Astrocyte (in vitro differentiated cells and primary cell): ENCODE results near the gene CRYBG2. TPM values are rescaled to one million over a fixed set of nuclear protein-coding genes. Genes with fewer than 3 reads are reported as not detected.

Experiments used
- DNase-seq: peaks from one replicate; pipeline ENCODE4 v3.0.0-alpha.2; 2010; ENCODE audit warnings: low read depth
- FAIRE-seq: peaks from 2 replicates; lab custom pipeline; 2011; peaks lifted over from hg19 to GRCh38; lab: Jason Lieb, UNC
- H2AFZ ChIP-seq: 2 replicates; pipeline ENCODE4 v1.6.0; 2012; ENCODE audit warnings: low read depth, low read length, inconsistent platforms
- H3K27ac ChIP-seq: 2 replicates; pipeline ENCODE4 v1.5.1; 2011; ENCODE audit warnings: low read depth, low read length, inconsistent platforms
- H3K27me3 ChIP-seq: 2 replicates; pipeline ENCODE4 v1.6.0; 2011; ENCODE audit warnings: low read length, inconsistent platforms; ENCODE audit not compliant: insufficient read depth
- H3K36me3 ChIP-seq: 2 replicates; pipeline ENCODE4 v1.5.1; 2011; ENCODE audit warnings: low read length, inconsistent platforms; ENCODE audit not compliant: insufficient read depth
- H3K4me1 ChIP-seq: 2 replicates; pipeline ENCODE4 v1.5.1; 2011; ENCODE audit warnings: low read length, inconsistent platforms; ENCODE audit not compliant: insufficient read depth
- H3K4me2 ChIP-seq: 2 replicates; pipeline ENCODE4 v1.6.0; 2012; ENCODE audit warnings: low read length, inconsistent platforms
- H3K4me3 ChIP-seq: 2 replicates; pipeline ENCODE4 v1.5.1; 2011; ENCODE audit warnings: low read depth, mild to moderate bottlenecking, low read length, inconsistent platforms; ENCODE audit not compliant: insufficient read depth
- H3K79me2 ChIP-seq: 2 replicates; pipeline ENCODE4 v1.6.0; 2012; ENCODE audit warnings: mild to moderate bottlenecking, low read length, inconsistent platforms; ENCODE audit not compliant: insufficient read depth
- H3K9ac ChIP-seq: 2 replicates; pipeline ENCODE4 v1.6.0; 2012; ENCODE audit warnings: mild to moderate bottlenecking, low read length, inconsistent platforms
- H3K9me3 ChIP-seq: 2 replicates; pipeline ENCODE4 v1.5.1; 2012; ENCODE audit warnings: low read depth, mild to moderate bottlenecking, low read length, inconsistent platforms; ENCODE audit not compliant: insufficient read depth
- H4K20me1 ChIP-seq: 2 replicates; pipeline ENCODE4 v1.6.0; 2012; ENCODE audit warnings: low read length, inconsistent platforms; ENCODE audit not compliant: insufficient read depth
- H3K27ac Mint-ChIP-seq: one replicate; pipeline ENCODE4 v1.8.0; 2021; ENCODE audit warnings: mild to moderate bottlenecking, mixed read lengths; ENCODE audit not compliant: unreplicated experiment
- H3K27me3 Mint-ChIP-seq: one replicate; pipeline ENCODE4 v1.8.0; 2021; ENCODE audit warnings: low read depth, mixed read lengths; ENCODE audit not compliant: unreplicated experiment
- H3K36me3 Mint-ChIP-seq: one replicate; pipeline ENCODE4 v1.8.0; 2021; ENCODE audit warnings: low read depth, mixed read lengths; ENCODE audit not compliant: unreplicated experiment
- H3K4me1 Mint-ChIP-seq: one replicate; pipeline ENCODE4 v1.8.0; 2021; ENCODE audit warnings: low read depth, mixed read lengths; ENCODE audit not compliant: unreplicated experiment
- H3K4me3 Mint-ChIP-seq: one replicate; pipeline ENCODE4 v1.8.0; 2021; ENCODE audit warnings: mild to moderate bottlenecking, moderate library complexity, mixed read lengths; ENCODE audit not compliant: unreplicated experiment
- H3K9me3 Mint-ChIP-seq: one replicate; pipeline ENCODE4 v1.8.0; 2021; ENCODE audit warnings: mild to moderate bottlenecking, mixed read lengths; ENCODE audit not compliant: unreplicated experiment
- CTCF ChIP-seq: IDR thresholded peaks from 2 replicates; pipeline ENCODE4 v1.5.1; 2011; ENCODE audit warnings: low read depth, mild to moderate bottlenecking, inconsistent platforms, low read length, moderate library complexity; ENCODE audit not compliant: insufficient read depth
- EZH2 ChIP-seq: IDR thresholded peaks from 2 replicates; pipeline ENCODE4 v1.6.1; 2012; ENCODE audit warnings: mild to moderate bottlenecking, low read length, inconsistent platforms; ENCODE audit not compliant: insufficient read depth
- total RNA-seq: library from RNA; stranded (reverse); gene quantifications from 2 replicates; pipeline ENCODE4 v1.2.1, GENCODE V29; 2021

The CRYBG2 gene
- total RNA-seq, 1 donor from 2014 or later = 5.3 TPM

GRCh38 chr1:26285366-26286063 is 68.4 kb downstream of the CRYBG2 start:
- peak overlapping the region; percentile 74 for H3K27ac ChIP-seq
- H3K27me3 ChIP-seq = no peaks in the 10 kb centered on the region
- H2AFZ ChIP-seq = no peak overlapping the region
- TF ChIP-seq EZH2 = no peak
- TF ChIP-seq CTCF = peak; percentile 15
- peaks cover 41% of the 10 kb centered on the region for H4K20me1 ChIP-seq
- Mint-ChIP-seq H3K27me3 (no peaks in the 10 kb centered on the region), H3K27ac (no peak overlapping the region), H3K36me3 (peaks cover 11% of the 10 kb centered on the region), H3K4me3 (no peak overlapping the region), H3K9me3 (no peaks in the 10 kb centered on the region), H3K4me1 (peaks cover 42% of the 10 kb centered on the region)
- peaks cover 45% of the 10 kb centered on the region for H3K4me1 ChIP-seq
- no peaks in the 10 kb centered on the region for H3K9me3 ChIP-seq
- peaks cover 5% of the 10 kb centered on the region for H3K36me3 ChIP-seq
- H3K4me2 ChIP-seq = peak overlapping the region; percentile 97
- H3K9ac ChIP-seq = no peak overlapping the region
- no peak for DNase-seq
- peaks cover 34% of the 10 kb centered on the region for H3K79me2 ChIP-seq
- no peak overlapping the region for H3K4me3 ChIP-seq
- FAIRE-seq = no peak

GRCh38 chr1:26284597-26285347 is 69.2 kb downstream of the CRYBG2 start:
- H3K4me3 ChIP-seq = no peak overlapping the region
- peaks cover 5% of the 10 kb centered on the region for H3K36me3 ChIP-seq
- H3K79me2 ChIP-seq = peaks cover 41% of the 10 kb centered on the region
- H2AFZ ChIP-seq = no peak overlapping the region
- peak overlapping the region; percentile 97 for H3K4me2 ChIP-seq
- no peaks in the 10 kb centered on the region for H3K9me3 Mint-ChIP-seq
- H3K27me3 Mint-ChIP-seq = no peaks in the 10 kb centered on the region
- peaks cover 45% of the 10 kb centered on the region for H3K4me1 ChIP-seq
- H3K27ac ChIP-seq = peak overlapping the region; percentile 74
- H4K20me1 ChIP-seq = peaks cover 46% of the 10 kb centered on the region
- H3K4me3 Mint-ChIP-seq = peak overlapping the region; percentile 63
- peaks cover 11% of the 10 kb centered on the region for H3K36me3 Mint-ChIP-seq
- peaks cover 44% of the 10 kb centered on the region for H3K4me1 Mint-ChIP-seq
- DNase-seq = peak; percentile 94
- no peaks in the 10 kb centered on the region for H3K27me3 ChIP-seq
- FAIRE-seq = peak; percentile 87
- no peaks in the 10 kb centered on the region for H3K9me3 ChIP-seq
- peak overlapping the region; percentile 36 for H3K9ac ChIP-seq
- H3K27ac Mint-ChIP-seq = peak overlapping the region; percentile 84
- TF ChIP-seq EZH2 (no peak), CTCF (peak; percentile 40)
